ENCODE results near the gene HPSE2. TPM values are rescaled to one million over a fixed set of nuclear protein-coding genes. Genes with fewer than 3 reads are reported as not detected.
"Not testable (repeated sequence)": the region's sequence is repeated elsewhere in the genome, so short reads cannot be mapped to it uniquely, and the experiment has no call there.

Gene HPSE2
- total and polyA plus RNA-seq, 2 donors = 0.05 to 0.14 TPM

- H3K9me3 ChIP-seq (ENCODE audit: control insufficient read depth in 2 of 2, insufficient read depth in 1 of 2, low read length in 1 of 2) = peaks cover 1 to 14% of the 10 kb centered on the region in 2 donors
- 92% methylated on average over 1 of the region's 1 CpG for WGBS
- no peak for DNase-seq (ENCODE audit: low read depth in 6 of 9, low spot score in 9 of 9)
- H3K27ac ChIP-seq (ENCODE audit: low read depth in 1 of 2, low read length in 1 of 2) = no peak overlapping the region
- H3K4me1 ChIP-seq (ENCODE audit: control insufficient read depth in 2 of 2, insufficient read depth in 2 of 2, low read length in 2 of 2) = no peaks in the 10 kb centered on the region
- no peaks in the 10 kb centered on the region for H3K27me3 ChIP-seq (ENCODE audit: control insufficient read depth in 2 of 2, insufficient read depth in 1 of 2, low read length in 1 of 2)
- no peaks in the 10 kb centered on the region for H3K36me3 ChIP-seq (ENCODE audit: control insufficient read depth in 2 of 2, insufficient read depth in 2 of 2, low read length in 1 of 2)
- no peak overlapping the region for H3K4me3 ChIP-seq (ENCODE audit: low read length in 2 of 2)
These were observed 230.9 kb downstream of the HPSE2 start for GRCh38 chr10:99004738-99005137.

- Histone ChIP-seq H3K9me3 (ENCODE audit: control insufficient read depth in 2 of 2, insufficient read depth in 1 of 2, low read length in 1 of 2) (peaks cover 1 to 14% of the 10 kb centered on the region in 2 donors), H3K36me3 (ENCODE audit: control insufficient read depth in 2 of 2, insufficient read depth in 2 of 2, low read length in 1 of 2) (no peaks in the 10 kb centered on the region), H3K27ac (ENCODE audit: low read depth in 1 of 2, low read length in 1 of 2) (no peak overlapping the region), H3K4me3 (ENCODE audit: low read length in 2 of 2) (no peak overlapping the region), H3K4me1 (ENCODE audit: control insufficient read depth in 2 of 2, insufficient read depth in 2 of 2, low read length in 2 of 2) (no peaks in the 10 kb centered on the region), H3K27me3 (ENCODE audit: control insufficient read depth in 2 of 2, insufficient read depth in 1 of 2, low read length in 1 of 2) (no peaks in the 10 kb centered on the region)
- 98% methylated on average over 1 of the region's 1 CpG for WGBS
- no peak for DNase-seq (ENCODE audit: low read depth in 6 of 9, low spot score in 9 of 9)
These were observed 233.3 kb downstream of the HPSE2 start for GRCh38 chr10:99002392-99002791.

GRCh38 chr10:98997596-98997995, 238.1 kb downstream of the HPSE2 start:
- no peaks in the 10 kb centered on the region for H3K27me3 ChIP-seq (ENCODE audit: control insufficient read depth in 2 of 2, insufficient read depth in 1 of 2, low read length in 1 of 2)
- no peaks in the 10 kb centered on the region for H3K4me1 ChIP-seq (ENCODE audit: control insufficient read depth in 2 of 2, insufficient read depth in 2 of 2, low read length in 2 of 2)
- no peak for DNase-seq (ENCODE audit: low read depth in 6 of 9, low spot score in 9 of 9)
- no peak overlapping the region for H3K4me3 ChIP-seq (ENCODE audit: low read length in 2 of 2)
- WGBS = 95% methylated on average over 4 of the region's 4 CpGs
- no peaks in the 10 kb centered on the region for H3K9me3 ChIP-seq (ENCODE audit: control insufficient read depth in 2 of 2, insufficient read depth in 1 of 2, low read length in 1 of 2)
- H3K36me3 ChIP-seq (ENCODE audit: control insufficient read depth in 2 of 2, insufficient read depth in 2 of 2, low read length in 1 of 2) = no peaks in the 10 kb centered on the region
- H3K27ac ChIP-seq (ENCODE audit: low read depth in 1 of 2, low read length in 1 of 2) = no peak overlapping the region

- H3K27me3 ChIP-seq (ENCODE audit: control insufficient read depth in 2 of 2, insufficient read depth in 1 of 2, low read length in 1 of 2) = no peaks in the 10 kb centered on the region
- no peak for DNase-seq (ENCODE audit: low read depth in 6 of 9, low spot score in 9 of 9)
- no peaks in the 10 kb centered on the region for H3K36me3 ChIP-seq (ENCODE audit: control insufficient read depth in 2 of 2, insufficient read depth in 2 of 2, low read length in 1 of 2)
These were observed 241.6 kb downstream of the HPSE2 start for GRCh38 chr10:98994030-98994429.

GRCh38 chr10:98983751-98984150, 251.9 kb downstream of the HPSE2 start:
- H3K27me3 ChIP-seq (ENCODE audit: control insufficient read depth in 2 of 2, insufficient read depth in 1 of 2, low read length in 1 of 2); H3K4me1 ChIP-seq (ENCODE audit: control insufficient read depth in 2 of 2, insufficient read depth in 2 of 2, low read length in 2 of 2); H3K27ac ChIP-seq (ENCODE audit: low read depth in 1 of 2, low read length in 1 of 2); H3K9me3 ChIP-seq (ENCODE audit: control insufficient read depth in 2 of 2, insufficient read depth in 1 of 2, low read length in 1 of 2); DNase-seq (ENCODE audit: low read depth in 6 of 9, low spot score in 9 of 9); H3K4me3 ChIP-seq (ENCODE audit: low read length in 2 of 2); H3K36me3 ChIP-seq (ENCODE audit: control insufficient read depth in 2 of 2, insufficient read depth in 2 of 2, low read length in 1 of 2): not testable (repeated sequence)
- 91% methylated on average over 9 of the region's 9 CpGs for WGBS

More at GRCh38 chr10:98994030-98994429, 241.6 kb downstream of the HPSE2 start:
- no peak overlapping the region for H3K27ac ChIP-seq (ENCODE audit: low read depth in 1 of 2, low read length in 1 of 2)
- no peaks in the 10 kb centered on the region for H3K4me1 ChIP-seq (ENCODE audit: control insufficient read depth in 2 of 2, insufficient read depth in 2 of 2, low read length in 2 of 2)
- no peak overlapping the region for H3K4me3 ChIP-seq (ENCODE audit: low read length in 2 of 2)
- H3K9me3 ChIP-seq (ENCODE audit: control insufficient read depth in 2 of 2, insufficient read depth in 1 of 2, low read length in 1 of 2) = no peaks in the 10 kb centered on the region

GRCh38 chr10:98980353-98980752, 255.3 kb downstream of the HPSE2 start:
- no peak for DNase-seq (ENCODE audit: low read depth in 6 of 9, low spot score in 9 of 9)
- Histone ChIP-seq H3K36me3 (ENCODE audit: control insufficient read depth in 2 of 2, insufficient read depth in 2 of 2, low read length in 1 of 2) (no peaks in the 10 kb centered on the region), H3K27ac (ENCODE audit: low read depth in 1 of 2, low read length in 1 of 2) (no peak overlapping the region), H3K9me3 (ENCODE audit: control insufficient read depth in 2 of 2, insufficient read depth in 1 of 2, low read length in 1 of 2) (peaks cover 0 to 3% of the 10 kb centered on the region in 2 donors), H3K27me3 (ENCODE audit: control insufficient read depth in 2 of 2, insufficient read depth in 1 of 2, low read length in 1 of 2) (no peaks in the 10 kb centered on the region), H3K4me1 (ENCODE audit: control insufficient read depth in 2 of 2, insufficient read depth in 2 of 2, low read length in 2 of 2) (no peaks in the 10 kb centered on the region), H3K4me3 (ENCODE audit: low read length in 2 of 2) (no peak overlapping the region)
- 64% methylated on average over 5 of the region's 5 CpGs for WGBS

GRCh38 chr10:98971464-98971863, 264.2 kb downstream of the HPSE2 start:
- Histone ChIP-seq H3K27ac (ENCODE audit: low read depth in 1 of 2, low read length in 1 of 2) (no peak overlapping the region), H3K27me3 (ENCODE audit: control insufficient read depth in 2 of 2, insufficient read depth in 1 of 2, low read length in 1 of 2) (no peaks in the 10 kb centered on the region), H3K36me3 (ENCODE audit: control insufficient read depth in 2 of 2, insufficient read depth in 2 of 2, low read length in 1 of 2) (no peaks in the 10 kb centered on the region), H3K9me3 (ENCODE audit: control insufficient read depth in 2 of 2, insufficient read depth in 1 of 2, low read length in 1 of 2) (no peaks in the 10 kb centered on the region), H3K4me1 (ENCODE audit: control insufficient read depth in 2 of 2, insufficient read depth in 2 of 2, low read length in 2 of 2) (no peaks in the 10 kb centered on the region), H3K4me3 (ENCODE audit: low read length in 2 of 2) (no peak overlapping the region)
- WGBS = 79% methylated on average over 2 of the region's 2 CpGs
- DNase-seq (ENCODE audit: low read depth in 6 of 9, low spot score in 9 of 9) = no peak

- Histone ChIP-seq H3K27ac (ENCODE audit: low read depth in 1 of 2, low read length in 1 of 2) (no peak overlapping the region), H3K36me3 (ENCODE audit: control insufficient read depth in 2 of 2, insufficient read depth in 2 of 2, low read length in 1 of 2) (no peaks in the 10 kb centered on the region), H3K4me1 (ENCODE audit: control insufficient read depth in 2 of 2, insufficient read depth in 2 of 2, low read length in 2 of 2) (no peaks in the 10 kb centered on the region), H3K9me3 (ENCODE audit: control insufficient read depth in 2 of 2, insufficient read depth in 1 of 2, low read length in 1 of 2) (no peaks in the 10 kb centered on the region), H3K4me3 (ENCODE audit: low read length in 2 of 2) (no peak overlapping the region), H3K27me3 (ENCODE audit: control insufficient read depth in 2 of 2, insufficient read depth in 1 of 2, low read length in 1 of 2) (no peaks in the 10 kb centered on the region)
- no peak for DNase-seq (ENCODE audit: low read depth in 6 of 9, low spot score in 9 of 9)
These were observed 268.1 kb downstream of the HPSE2 start for GRCh38 chr10:98967601-98968000.

GRCh38 chr10:98963608-98964007, 272.0 kb downstream of the HPSE2 start:
- Histone ChIP-seq H3K9me3 (ENCODE audit: control insufficient read depth in 2 of 2, insufficient read depth in 1 of 2, low read length in 1 of 2) (no peaks in the 10 kb centered on the region), H3K4me1 (ENCODE audit: control insufficient read depth in 2 of 2, insufficient read depth in 2 of 2, low read length in 2 of 2) (no peaks in the 10 kb centered on the region), H3K36me3 (ENCODE audit: control insufficient read depth in 2 of 2, insufficient read depth in 2 of 2, low read length in 1 of 2) (no peaks in the 10 kb centered on the region), H3K27me3 (ENCODE audit: control insufficient read depth in 2 of 2, insufficient read depth in 1 of 2, low read length in 1 of 2) (no peaks in the 10 kb centered on the region), H3K27ac (ENCODE audit: low read depth in 1 of 2, low read length in 1 of 2) (no peak overlapping the region), H3K4me3 (ENCODE audit: low read length in 2 of 2) (no peak overlapping the region)
- 92% methylated on average over 2 of the region's 2 CpGs for WGBS
- DNase-seq (ENCODE audit: low read depth in 6 of 9, low spot score in 9 of 9) = no peak

- Histone ChIP-seq H3K4me1 (ENCODE audit: control insufficient read depth in 2 of 2, insufficient read depth in 2 of 2, low read length in 2 of 2) (no peaks in the 10 kb centered on the region), H3K36me3 (ENCODE audit: control insufficient read depth in 2 of 2, insufficient read depth in 2 of 2, low read length in 1 of 2) (no peaks in the 10 kb centered on the region), H3K27ac (ENCODE audit: low read depth in 1 of 2, low read length in 1 of 2) (no peak overlapping the region), H3K4me3 (ENCODE audit: low read length in 2 of 2) (no peak overlapping the region), H3K27me3 (ENCODE audit: control insufficient read depth in 2 of 2, insufficient read depth in 1 of 2, low read length in 1 of 2) (no peaks in the 10 kb centered on the region), H3K9me3 (ENCODE audit: control insufficient read depth in 2 of 2, insufficient read depth in 1 of 2, low read length in 1 of 2) (no peaks in the 10 kb centered on the region)
- no peak for DNase-seq (ENCODE audit: low read depth in 6 of 9, low spot score in 9 of 9)
- 46% methylated on average over 2 of the region's 2 CpGs for WGBS
These were observed 276.3 kb downstream of the HPSE2 start for GRCh38 chr10:98959379-98959778.
